Tibial artery (tissue), 4 donors: Measurements from ENCODE around the gene PAX8.

Experiments
- DNase-seq, 2 donors: peaks; one replicate each; pipeline ENCODE4 v3.0.0-alpha.2; 2019
- H3K27ac ChIP-seq, 2 donors: fragments of 200-600 bp; sonication (generic) in 1 of 2; 1 replicate in 1 of 2; 2 replicates in 1 of 2; pipeline ENCODE4 v1.5.1; 2018 to 2019; ENCODE audit warnings: mild to moderate bottlenecking in 1 of 2
- H3K27me3 ChIP-seq, 2 donors: fragments of 200-600 bp; sonication (generic) in 1 of 2; one replicate each; pipeline versions ENCODE4 v1.5.1 to v1.6.0; 2016 to 2019
- H3K36me3 ChIP-seq, 3 donors: fragments of 200-600 bp; sonication (generic) in 2 of 3; one replicate each; pipeline ENCODE4 v1.5.1; 2016 to 2019; ENCODE audit warnings: mild to moderate bottlenecking in 2 of 3
- H3K4me1 ChIP-seq, 4 donors: fragments of 200-600 bp; sonication (generic) in 2 of 4; 1 replicate in 3 of 4; 2 replicates in 1 of 4; pipeline ENCODE4 v1.5.1; 2016 to 2019
- H3K4me3 ChIP-seq, 2 donors: fragments of 200-600 bp; sonication (generic) in 1 of 2; 1 replicate in 1 of 2; 2 replicates in 1 of 2; pipeline ENCODE4 v1.5.1; 2018 to 2019; ENCODE audit warnings: mild to moderate bottlenecking in 2 of 2
- H3K9me3 ChIP-seq, 3 donors: fragments of 200-600 bp; sonication (generic) in 1 of 3; one replicate each; pipeline ENCODE4 v1.5.1; 2016 to 2019
- intact Hi-C: fragments of 100-400 bp; cut with DNase I; formaldehyde crosslinking; loops from one replicate; pipeline ENCODE4 v1.15.0; 2023; ENCODE audit warnings: low total_unique reads
- TF ChIP-seq, protein P1 (sequence below), 2 experiments: fragments of 200-600 bp in 1 of 2; fragments of 450-650 bp in 1 of 2; IDR thresholded peaks; one replicate each; pipeline ENCODE4 v1.5.1; 2017 to 2019; ENCODE audit warnings: antibody characterized with exemption in 2 of 2, mild to moderate bottlenecking in 1 of 2, moderate library complexity in 1 of 2

Gene PAX8

DNA sequence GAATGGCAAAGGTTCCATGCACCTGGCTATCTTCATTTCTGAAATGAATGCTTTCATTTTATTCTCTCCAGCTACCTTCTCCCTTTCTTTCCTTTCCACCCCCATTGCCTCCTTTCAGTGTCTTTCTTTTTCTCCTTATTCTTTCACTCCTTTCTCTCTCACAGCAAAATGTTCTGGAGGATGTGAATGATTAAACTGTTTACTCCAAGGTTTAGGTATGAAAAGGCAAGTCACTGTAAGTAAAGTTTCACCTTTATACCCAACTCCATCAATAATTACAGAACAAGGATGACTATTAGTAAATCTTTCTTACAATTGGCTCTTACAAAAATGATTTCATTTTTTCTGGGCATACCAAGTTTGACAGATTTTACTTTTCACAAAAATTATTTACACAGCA is 4.3 kb downstream of the PAX8 start:
- TF ChIP-seq, protein P1, sequence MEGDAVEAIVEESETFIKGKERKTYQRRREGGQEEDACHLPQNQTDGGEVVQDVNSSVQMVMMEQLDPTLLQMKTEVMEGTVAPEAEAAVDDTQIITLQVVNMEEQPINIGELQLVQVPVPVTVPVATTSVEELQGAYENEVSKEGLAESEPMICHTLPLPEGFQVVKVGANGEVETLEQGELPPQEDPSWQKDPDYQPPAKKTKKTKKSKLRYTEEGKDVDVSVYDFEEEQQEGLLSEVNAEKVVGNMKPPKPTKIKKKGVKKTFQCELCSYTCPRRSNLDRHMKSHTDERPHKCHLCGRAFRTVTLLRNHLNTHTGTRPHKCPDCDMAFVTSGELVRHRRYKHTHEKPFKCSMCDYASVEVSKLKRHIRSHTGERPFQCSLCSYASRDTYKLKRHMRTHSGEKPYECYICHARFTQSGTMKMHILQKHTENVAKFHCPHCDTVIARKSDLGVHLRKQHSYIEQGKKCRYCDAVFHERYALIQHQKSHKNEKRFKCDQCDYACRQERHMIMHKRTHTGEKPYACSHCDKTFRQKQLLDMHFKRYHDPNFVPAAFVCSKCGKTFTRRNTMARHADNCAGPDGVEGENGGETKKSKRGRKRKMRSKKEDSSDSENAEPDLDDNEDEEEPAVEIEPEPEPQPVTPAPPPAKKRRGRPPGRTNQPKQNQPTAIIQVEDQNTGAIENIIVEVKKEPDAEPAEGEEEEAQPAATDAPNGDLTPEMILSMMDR (IDR thresholded peaks at IDR 0.05) = no peak
- H3K4me1 ChIP-seq = peaks cover 0 to 20% (median 15%) of the 10 kb centered on the region in 4 donors
- H3K27me3 ChIP-seq = peaks cover 3 to 89% of the 10 kb centered on the region in 2 donors
- DNase-seq = no peak
- no peak overlapping the region for H3K4me3 ChIP-seq
- H3K27ac ChIP-seq = no peak overlapping the region
- no peaks in the 10 kb centered on the region for H3K36me3 ChIP-seq
- intact Hi-C loops = no loop called here
- H3K9me3 ChIP-seq = no peaks in the 10 kb centered on the region

GRCh38 chr2:113273981-113274380 is 4.7 kb downstream of the PAX8 start:
- H3K4me1 ChIP-seq = peaks cover 0 to 20% (median 15%) of the 10 kb centered on the region in 4 donors
- H3K27me3 ChIP-seq = peaks cover 3 to 89% of the 10 kb centered on the region in 2 donors
- no peak overlapping the region for H3K27ac ChIP-seq
- no peak overlapping the region for H3K4me3 ChIP-seq
- H3K9me3 ChIP-seq = no peaks in the 10 kb centered on the region
- TF ChIP-seq, protein P1 (IDR thresholded peaks at IDR 0.05) = no peak
- intact Hi-C loops = no loop called here
- no peak for DNase-seq
- no peaks in the 10 kb centered on the region for H3K36me3 ChIP-seq

GRCh38 chr2:113273027-113273551 is 5.6 kb downstream of the PAX8 start:
- H3K9me3 ChIP-seq = no peaks in the 10 kb centered on the region
- no peak overlapping the region for H3K4me3 ChIP-seq
- no peak for DNase-seq
- H3K27me3 ChIP-seq = peaks cover 3 to 87% of the 10 kb centered on the region in 2 donors
- no peak overlapping the region for H3K27ac ChIP-seq
- TF ChIP-seq, protein P1 (IDR thresholded peaks at IDR 0.05) = no peak
- intact Hi-C loops = no loop called here
- H3K36me3 ChIP-seq = no peaks in the 10 kb centered on the region
- H3K4me1 ChIP-seq = peaks cover 0 to 18% (median 13%) of the 10 kb centered on the region in 4 donors

- Histone ChIP-seq H3K4me3 (no peak overlapping the region), H3K27ac (no peak overlapping the region), H3K27me3 (peaks cover 3 to 83% of the 10 kb centered on the region in 2 donors)
Observed at GRCh38 chr2:113272477-113272876, 6.2 kb downstream of the PAX8 start.

GRCh38 chr2:113268621-113269360 is 9.9 kb downstream of the PAX8 start:
- Histone ChIP-seq H3K27me3 (peaks cover 0 to 46% of the 10 kb centered on the region in 2 donors), H3K4me3 (no peak overlapping the region), H3K27ac (no peak overlapping the region), H3K4me1 (no peaks in the 10 kb centered on the region), H3K36me3 (no peaks in the 10 kb centered on the region), H3K9me3 (no peaks in the 10 kb centered on the region)
- no peak for DNase-seq
- TF ChIP-seq, protein P1 (IDR thresholded peaks at IDR 0.05) = no peak
- intact Hi-C loops = no loop called here

More at GRCh38 chr2:113272477-113272876, 6.2 kb downstream of the PAX8 start:
- Histone ChIP-seq H3K4me1 (peaks cover 0 to 12% (median 8%) of the 10 kb centered on the region in 4 donors), H3K9me3 (no peaks in the 10 kb centered on the region), H3K36me3 (no peaks in the 10 kb centered on the region)
- TF ChIP-seq, protein P1 (IDR thresholded peaks at IDR 0.05) = no peak
- intact Hi-C loops = no loop called here
- DNase-seq = no peak
